Limb (tissue), 2 donors: ENCODE data around the gene ANKZF1.
"Not testable (repeated sequence)": the region's sequence is repeated elsewhere in the genome, so short reads cannot be mapped to it uniquely, and the experiment has no call there.

Source experiments
- DNase-seq, 2 donors: peaks; one replicate each; pipeline ENCODE4 v3.0.0-alpha.2; 2016; ENCODE audit errors: extremely low spot score in 2 of 2

ANKZF1 gene

GRCh38 chr2:219229305-219230058 lies at the start of gene ANKZF1, which contains the start of gene ATG9A:
TSS of gene ANKZF1 (plus strand) at chr2:219229806. CDS start at chr2:219230258, 452 bp downstream.
TSS of gene ATG9A (minus strand) at chr2:219229636. CDS start at chr2:219228024, 1,612 bp downstream.
- peak; percentile 98 to 99 for DNase-seq

DNA sequence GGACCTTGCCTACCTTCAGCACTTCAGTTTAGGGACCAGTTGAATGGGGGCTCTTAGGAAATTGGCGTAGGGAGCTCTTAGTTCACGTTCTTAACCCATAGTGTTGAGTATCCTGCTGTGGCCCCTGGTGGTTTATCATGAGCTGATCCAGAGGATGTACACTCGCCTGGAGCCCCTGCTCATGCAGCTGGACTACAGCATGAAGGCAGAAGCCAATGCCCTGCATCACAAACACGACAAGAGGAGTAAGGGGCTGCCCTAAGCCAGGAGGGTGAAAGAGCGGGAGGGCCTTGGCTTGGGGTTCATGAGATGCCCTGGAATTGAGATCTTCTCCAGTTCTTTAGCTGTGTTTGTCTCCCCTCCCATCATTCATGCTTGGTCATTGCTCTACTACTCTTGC lies 48.6 kb upstream of the ANKZF1 start:
- no peak for DNase-seq

- no peak for DNase-seq
These were observed 48.1 kb upstream of the ANKZF1 start for GRCh38 chr2:219181531-219181930.

- DNase-seq, result no peak
These were observed 47.1 kb upstream of the ANKZF1 start for GRCh38 chr2:219182331-219183150.

DNA sequence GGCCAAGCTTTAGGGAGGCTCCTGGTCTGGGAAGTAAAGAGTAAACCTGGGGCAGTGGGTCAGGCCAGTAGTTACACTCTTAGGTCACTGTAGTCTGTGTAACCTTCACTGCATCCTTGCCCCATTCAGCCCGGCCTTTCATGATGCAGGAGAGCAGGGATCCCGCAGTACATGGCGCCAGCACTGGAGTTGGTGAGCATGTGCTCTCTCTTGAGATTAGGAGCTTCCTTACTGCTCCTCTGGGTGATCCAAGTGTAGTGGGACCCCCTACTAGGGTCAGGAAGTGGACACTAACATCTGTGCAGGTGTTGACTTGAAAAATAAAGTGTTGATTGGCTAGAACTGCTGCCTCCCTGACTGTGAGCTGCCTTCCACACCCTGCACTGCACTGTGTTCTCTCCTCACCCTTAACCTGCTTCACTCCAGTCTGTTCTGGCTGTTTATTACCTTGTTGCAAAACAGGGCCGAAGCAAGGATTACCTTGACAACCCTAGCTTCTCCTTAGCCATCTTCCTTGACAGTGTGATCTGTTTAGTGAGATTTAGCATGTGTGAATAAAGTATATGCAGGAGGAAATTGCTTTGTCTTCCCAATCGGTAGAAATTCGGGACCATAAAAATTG lies 46.3 kb upstream of the ANKZF1 start:
- no peak for DNase-seq

GRCh38 chr2:219184121-219184520 lies 45.5 kb upstream of the ANKZF1 start:
- no peak for DNase-seq

DNA sequence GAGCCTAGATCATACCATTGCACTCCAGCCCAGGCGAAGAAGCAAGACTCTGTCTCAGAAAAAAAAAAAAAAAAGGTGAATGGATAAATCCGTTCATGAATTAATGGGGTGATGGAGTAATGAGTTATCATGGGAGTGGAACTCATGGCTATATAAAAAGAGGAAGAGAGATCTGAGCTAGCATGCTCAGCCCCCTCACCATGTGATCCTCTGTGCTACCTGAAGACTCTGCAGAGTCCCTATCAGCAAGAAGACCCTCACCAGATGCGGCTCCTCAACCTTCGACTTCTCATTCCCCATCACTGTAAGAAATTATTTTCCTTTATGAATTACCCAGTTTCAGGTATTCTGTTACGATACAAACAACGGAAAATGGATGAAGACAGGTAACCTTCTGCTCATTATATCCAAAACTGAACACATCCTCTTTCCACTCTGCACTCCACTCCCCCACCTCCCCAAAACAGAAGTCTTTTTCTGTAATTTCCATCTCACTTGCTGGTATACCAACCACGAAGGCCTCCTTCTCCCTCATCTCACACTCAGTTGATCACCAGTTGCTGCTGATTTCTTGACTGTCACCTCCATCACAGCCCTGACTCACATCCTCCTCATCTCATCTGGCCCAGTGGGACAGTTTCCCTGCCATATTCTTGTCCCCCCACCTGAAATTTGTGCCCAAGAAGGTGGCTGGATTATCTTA lies 42.7 kb upstream of the ANKZF1 start:
- DNase-seq, result no peak

DNA sequence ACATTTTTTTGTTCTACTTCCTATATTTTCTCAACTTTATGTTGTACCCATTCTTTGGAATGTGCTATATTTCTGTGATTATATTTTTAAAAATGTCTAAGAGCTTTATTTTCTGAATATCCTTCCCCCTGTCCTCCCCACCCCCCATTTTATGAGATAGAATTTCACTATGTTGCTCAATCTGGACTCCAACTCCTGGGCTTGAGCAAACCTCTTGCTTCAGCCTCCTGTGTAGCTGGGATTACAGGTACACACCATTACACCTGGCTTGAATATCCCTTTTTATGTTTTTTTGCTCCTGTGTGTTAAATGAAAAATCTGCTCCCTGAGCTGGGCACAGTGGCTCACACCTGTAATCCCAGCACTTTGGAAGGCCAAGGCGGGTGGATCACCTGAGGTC lies 32.2 kb upstream of the ANKZF1 start:
- DNase-seq, result no peak

DNA sequence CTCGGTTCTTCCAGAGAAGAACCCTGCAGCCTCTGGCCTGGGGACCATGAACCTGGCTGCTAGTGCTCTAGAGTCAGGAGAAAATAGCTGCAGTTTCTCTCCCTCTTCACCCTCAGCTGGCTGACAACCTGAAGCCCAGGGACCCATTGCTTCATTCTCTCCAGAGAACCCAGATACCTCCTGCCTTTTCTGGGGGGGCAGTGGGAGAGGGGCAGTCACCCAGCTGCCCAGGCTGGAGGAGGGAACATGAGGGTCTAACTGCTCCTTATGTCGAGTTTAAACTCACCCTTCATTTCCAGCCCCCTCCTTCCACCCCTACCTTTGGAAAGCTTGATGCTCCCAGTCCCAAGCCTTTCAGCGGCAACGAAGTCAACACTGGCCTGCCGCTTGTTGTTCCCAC lies 30.6 kb upstream of the ANKZF1 start:
- no peak for DNase-seq

- DNase-seq, result no peak
These were observed 30.0 kb upstream of the ANKZF1 start for GRCh38 chr2:219199470-219200211.

DNA sequence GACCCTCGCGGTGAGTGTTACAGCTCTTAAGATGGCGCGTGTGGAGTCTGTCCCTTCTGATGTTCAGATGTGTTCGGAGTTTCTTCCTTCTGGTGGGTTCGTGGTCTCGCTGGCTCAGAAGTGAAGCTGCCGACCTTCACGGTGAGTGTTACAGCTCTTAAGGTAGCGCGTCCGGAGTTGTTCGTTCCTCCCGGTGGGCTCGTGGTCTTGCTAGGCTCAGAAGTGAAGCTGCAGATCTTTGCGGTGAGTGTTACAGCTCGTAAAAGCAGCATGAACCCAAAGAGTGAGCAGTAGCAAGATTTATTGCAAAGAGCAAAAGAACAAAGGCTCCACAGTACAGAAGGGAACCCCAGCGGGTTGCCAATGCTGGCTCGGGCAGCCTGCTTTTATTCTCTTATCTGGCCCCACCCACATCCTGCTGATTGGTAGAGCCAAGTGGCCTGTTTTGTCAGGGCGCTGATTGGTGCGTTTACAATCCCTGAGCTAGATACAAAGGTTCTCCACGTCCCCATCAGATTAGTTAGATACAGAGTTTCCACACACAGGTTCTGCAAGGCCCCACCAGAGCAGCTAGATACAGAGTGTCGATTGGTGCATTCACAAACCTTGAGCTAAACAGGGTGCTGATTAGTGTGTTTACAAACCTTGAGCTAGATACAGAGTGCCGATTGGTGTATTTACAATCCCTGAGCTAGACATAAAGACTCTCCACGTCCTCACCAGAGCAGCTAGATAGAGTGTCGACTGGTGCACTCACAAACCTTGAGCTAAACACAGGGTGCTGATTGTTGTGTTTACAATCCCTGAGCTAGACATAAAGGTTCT lies 28.9 kb upstream of the ANKZF1 start:
- DNase-seq, result not testable (repeated sequence)

DNA sequence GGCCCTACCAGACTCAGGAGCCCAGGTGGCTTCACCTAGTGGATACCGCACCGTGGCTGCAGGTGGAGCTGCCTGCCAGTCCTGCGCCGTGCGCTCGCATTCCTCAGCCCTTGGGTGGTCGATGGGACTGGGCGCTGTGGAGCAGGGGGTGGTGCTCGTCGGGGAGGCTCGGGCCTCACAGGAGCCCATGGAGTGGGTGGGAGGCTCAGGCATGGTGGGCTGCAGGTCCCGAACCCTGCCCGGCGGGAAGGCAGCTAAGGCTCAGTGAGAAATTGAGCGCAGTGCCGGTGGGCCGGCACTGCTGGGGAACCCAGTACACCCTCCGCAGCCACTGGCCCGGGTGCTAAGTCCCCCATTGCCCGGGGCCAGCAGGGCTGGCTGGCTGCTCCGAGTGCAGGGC lies 28.3 kb upstream of the ANKZF1 start:
- DNase-seq, result not testable (repeated sequence)

DNA sequence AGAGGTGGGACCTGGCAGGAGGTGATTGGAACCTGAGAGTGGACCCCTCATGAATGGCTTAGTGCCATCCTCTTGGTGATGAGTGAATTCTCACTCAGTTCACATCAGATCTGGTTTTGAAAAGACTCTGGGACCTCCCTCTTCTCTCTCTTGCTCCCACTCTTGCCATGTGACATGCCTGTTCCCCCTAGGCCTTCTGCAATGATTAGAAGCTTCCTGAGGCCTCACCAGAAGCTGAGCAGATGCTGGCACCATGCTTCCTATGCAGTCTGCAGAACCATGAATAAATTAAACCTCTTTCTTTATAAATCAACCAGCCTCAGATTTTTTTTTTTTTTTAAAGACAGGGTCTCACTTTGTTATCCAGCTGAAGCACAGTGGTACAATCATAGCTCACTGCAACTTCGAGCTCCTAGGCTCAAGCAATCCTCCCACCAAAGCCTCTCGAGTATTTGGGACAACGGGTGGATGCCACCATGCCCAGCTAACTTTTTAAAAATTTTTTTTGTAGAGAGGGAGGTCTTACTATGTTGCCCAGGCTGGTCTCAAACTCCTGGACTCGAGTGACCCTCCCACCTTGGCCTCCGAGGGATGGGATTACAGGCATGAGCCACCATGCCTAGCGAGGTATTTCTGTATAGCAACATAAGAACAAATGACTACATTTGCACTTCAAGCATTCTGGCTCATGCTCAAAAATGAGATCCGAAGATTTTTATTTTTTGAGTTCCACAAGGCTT lies 25.0 kb upstream of the ANKZF1 start:
- no peak for DNase-seq

DNA sequence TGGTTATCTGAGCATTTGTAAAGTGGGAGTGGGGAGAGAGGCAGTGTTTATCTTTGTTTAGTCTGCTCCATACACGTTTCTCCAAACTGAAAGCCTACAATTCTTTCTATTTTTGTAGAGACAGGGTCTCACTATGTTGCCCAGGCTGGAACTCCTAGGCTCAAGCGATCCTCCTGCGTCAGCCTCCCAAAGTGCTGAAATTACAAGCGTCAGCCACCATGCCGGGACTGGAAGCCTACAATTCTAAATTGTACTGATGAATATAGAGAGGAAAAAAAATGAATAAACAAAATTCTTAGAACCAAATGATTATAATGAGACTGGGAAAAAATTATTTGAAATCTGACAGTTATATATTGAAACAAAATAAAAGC lies 24.5 kb upstream of the ANKZF1 start:
- no peak for DNase-seq

DNA sequence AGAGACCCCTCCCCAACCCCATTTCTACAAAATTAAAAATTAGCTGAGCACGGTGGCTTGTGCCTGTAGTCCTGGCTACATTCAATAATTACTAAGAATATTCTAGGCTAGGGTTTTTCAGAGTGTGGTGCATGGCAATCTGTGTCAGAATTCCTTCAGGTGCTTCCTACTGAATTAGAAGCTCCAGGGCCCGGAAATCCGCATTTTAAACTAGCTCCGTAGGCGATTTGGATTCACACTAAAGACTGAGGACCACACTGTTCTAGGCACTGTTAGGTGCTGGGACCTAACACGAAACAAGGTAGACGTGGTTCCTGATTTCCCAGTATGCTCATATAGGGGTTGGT lies 23.7 kb upstream of the ANKZF1 start:
- DNase-seq, result no peak

DNA sequence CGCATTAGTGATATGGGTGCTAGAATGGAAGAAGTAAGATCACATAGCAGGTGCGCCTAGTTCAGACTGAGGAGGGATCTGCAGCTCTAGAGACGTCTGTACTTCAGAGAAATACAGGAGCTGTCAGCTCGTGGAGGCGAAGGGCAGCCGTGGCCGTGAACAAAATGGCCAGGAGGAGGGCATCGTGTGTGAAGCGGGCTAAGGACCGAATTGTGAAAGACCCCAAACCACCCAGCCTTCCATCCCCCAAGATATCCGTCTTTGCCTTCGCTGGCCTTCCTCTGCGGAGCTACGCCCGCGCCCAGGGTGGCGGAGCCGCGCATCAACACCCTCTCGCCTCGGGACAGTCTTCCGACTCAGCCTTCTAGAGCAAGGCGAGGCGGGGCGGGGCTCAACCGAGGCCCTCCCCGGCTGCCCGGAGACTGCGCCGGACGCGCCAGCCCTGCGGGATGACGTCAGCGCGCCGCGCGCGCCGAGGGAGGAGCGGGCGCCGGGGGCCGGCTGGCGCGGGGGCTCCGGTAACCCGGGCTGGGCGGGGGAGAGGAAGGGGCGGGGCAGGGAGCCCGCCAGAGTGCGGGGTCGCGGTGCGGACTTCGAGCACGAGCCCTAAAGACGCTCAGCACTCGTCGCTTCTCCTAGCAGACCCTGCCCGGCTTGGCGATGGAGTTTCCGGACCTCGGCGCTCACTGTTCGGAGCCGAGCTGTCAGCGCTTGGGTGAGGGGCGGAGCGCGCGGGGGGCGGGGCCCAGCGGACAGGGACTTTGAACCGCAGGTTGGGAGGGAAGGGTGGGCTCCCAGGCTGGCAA lies 23.1 kb upstream of the ANKZF1 start, which contains the start of gene ZFAND2B:
TSS of gene ZFAND2B (plus strand) at position 455 of the 806 bp plus-strand sequence. CDS start at position 661, 206 bp downstream.
- DNase-seq, result peak; percentile 94 to 98

- DNase-seq, result no peak
These were observed 22.3 kb upstream of the ANKZF1 start for GRCh38 chr2:219207134-219207883.
